Embryonic facial prominence (tissue), 1 donor: ENCODE data around the gene UBAP1L.
"Not testable (repeated sequence)": the region's sequence is repeated elsewhere in the genome, so short reads cannot be mapped to it uniquely, and the experiment has no call there.

Experiments used
- DNase-seq: peaks from one replicate; pipeline ENCODE4 v3.0.0-alpha.2; 2016; ENCODE audit errors: extremely low spot score

Gene UBAP1L

DNA sequence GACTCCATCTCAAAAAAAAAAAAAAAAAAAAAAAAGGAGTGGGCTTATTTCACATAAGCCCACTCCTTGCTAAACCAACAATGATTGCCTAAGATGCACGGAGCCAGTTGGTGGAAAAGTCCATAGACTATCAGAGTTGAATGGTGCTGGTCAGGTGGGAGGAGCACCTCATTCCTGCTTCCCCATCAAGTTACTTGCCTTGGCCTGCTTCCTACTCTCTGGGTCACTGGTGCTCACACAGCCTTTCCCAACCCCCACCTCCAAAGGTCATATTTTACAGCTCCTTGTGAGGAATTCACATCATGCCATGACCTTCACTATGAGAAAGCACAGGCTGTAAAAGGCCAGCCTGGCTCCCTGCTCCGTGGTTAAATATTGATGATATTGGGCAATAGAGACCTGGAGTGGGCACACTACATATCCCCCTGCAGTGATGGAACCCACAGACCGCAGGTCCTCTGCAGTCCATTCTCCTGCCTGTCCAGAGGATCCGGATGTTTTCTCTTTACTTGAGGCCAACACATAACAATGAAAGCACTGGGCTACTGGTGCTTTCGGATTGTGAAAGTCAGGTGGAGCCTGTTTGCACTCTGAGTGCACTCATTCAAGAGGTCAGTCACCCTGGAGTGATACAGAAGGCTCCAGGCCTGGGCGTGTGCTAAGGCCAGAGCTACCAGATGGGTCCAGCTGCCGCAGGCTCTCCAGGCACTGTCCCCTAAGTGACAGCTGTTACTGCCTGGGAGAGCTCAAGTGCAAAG is 70.1 kb downstream of the UBAP1L start, which contains the start of gene SLC51B:
TSS of gene SLC51B (plus strand) at position 664 of the 758 bp plus-strand sequence. CDS start 4,618 bp downstream, outside the sequence.
- no peak for DNase-seq

GRCh38 chr15:65044218-65044617 is 70.8 kb downstream of the UBAP1L start:
- DNase-seq = not testable (repeated sequence)

DNA sequence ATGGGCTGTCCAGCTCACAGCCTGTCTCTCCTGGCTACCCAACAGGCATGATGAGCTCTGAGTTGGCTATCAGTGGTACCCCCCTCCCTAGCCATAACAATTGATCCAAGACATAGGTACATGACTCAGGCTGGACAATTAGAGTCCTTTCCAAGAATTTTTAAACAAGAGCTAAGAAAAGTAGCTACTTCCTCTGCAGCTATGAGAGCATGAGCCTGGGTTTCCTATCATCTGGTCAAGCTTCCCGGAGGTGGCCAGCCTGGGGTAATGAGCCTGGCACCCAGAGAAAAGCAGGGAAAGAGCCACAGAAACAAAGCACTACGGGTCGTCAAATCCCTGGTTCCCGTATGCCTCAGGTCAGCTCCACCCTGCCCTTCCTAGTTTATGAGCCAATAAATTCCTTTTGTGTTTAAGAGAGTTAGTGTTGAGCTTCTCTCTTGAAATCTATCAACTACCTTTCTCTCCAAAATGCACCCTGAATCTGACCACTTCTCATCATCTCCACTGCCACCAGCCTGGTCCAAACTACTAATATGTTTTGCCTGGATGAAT is 72.1 kb downstream of the UBAP1L start:
- no peak for DNase-seq
